Cerebellar cortex (tissue), 1 donor: ENCODE data around the gene EIPR1.

Experiments
- DNase-seq: peaks from one replicate; pipeline ENCODE4 v3.0.0-alpha.2; 2015; ENCODE audit warnings: low spot score

The EIPR1 gene

GRCh38 chr2:3377612-3378432 is at the start of gene EIPR1:
Gene EIPR1, minus strand, starts transcription at chr2:3377818. Its CDS starts 129 bp downstream, at chr2:3377689.
- DNase-seq, result peak; percentile 98

GRCh38 chr2:3427272-3427671 is 49.7 kb upstream of the EIPR1 start:
- no peak for DNase-seq

GRCh38 chr2:3426615-3427014 is 49.0 kb upstream of the EIPR1 start:
- no peak for DNase-seq

- no peak for DNase-seq
Observed at GRCh38 chr2:3424171-3424795, 46.7 kb upstream of the EIPR1 start.

- peak; percentile 64 for DNase-seq
Observed at GRCh38 chr2:3423492-3424170, 46.0 kb upstream of the EIPR1 start.

- DNase-seq, result no peak
Observed at GRCh38 chr2:3422161-3422779, 44.7 kb upstream of the EIPR1 start.

GRCh38 chr2:3421580-3421979 is 44.0 kb upstream of the EIPR1 start:
- DNase-seq, result no peak

GRCh38 chr2:3420769-3421397 is 43.3 kb upstream of the EIPR1 start:
- DNase-seq, result no peak

GRCh38 chr2:3420076-3420768 is 42.6 kb upstream of the EIPR1 start:
- no peak for DNase-seq

GRCh38 chr2:3418766-3419404 is 41.3 kb upstream of the EIPR1 start:
- no peak for DNase-seq

GRCh38 chr2:3414133-3414860 is 36.7 kb upstream of the EIPR1 start:
- DNase-seq, result no peak

GRCh38 chr2:3413697-3414096 is 36.1 kb upstream of the EIPR1 start:
- DNase-seq, result no peak

- no peak for DNase-seq
Observed at GRCh38 chr2:3411103-3411502, 33.5 kb upstream of the EIPR1 start.

- DNase-seq, result no peak
Observed at GRCh38 chr2:3409627-3410170, 32.1 kb upstream of the EIPR1 start.

GRCh38 chr2:3408781-3409180 is 31.2 kb upstream of the EIPR1 start:
- no peak for DNase-seq

GRCh38 chr2:3406501-3406900 is 28.9 kb upstream of the EIPR1 start:
- DNase-seq, result no peak

- DNase-seq, result no peak
Observed at GRCh38 chr2:3405876-3406275, 28.3 kb upstream of the EIPR1 start.

GRCh38 chr2:3405307-3405706 is 27.7 kb upstream of the EIPR1 start:
- DNase-seq, result no peak

- no peak for DNase-seq
Observed at GRCh38 chr2:3404349-3404894, 26.8 kb upstream of the EIPR1 start.
